Stimulated activated CD8-positive, alpha-beta memory T cell treated with anti-CD3 and anti-CD28 coated beads, Interleukin-7, amount 100 ng/mL, for 24 hours (primary cell): ENCODE data around the gene COBL.

Source experiments
- DNase-seq: peaks from one replicate; pipeline ENCODE4 v3.0.0-alpha.2; 2020; ENCODE audit warnings: low read depth

The COBL gene

DNA sequence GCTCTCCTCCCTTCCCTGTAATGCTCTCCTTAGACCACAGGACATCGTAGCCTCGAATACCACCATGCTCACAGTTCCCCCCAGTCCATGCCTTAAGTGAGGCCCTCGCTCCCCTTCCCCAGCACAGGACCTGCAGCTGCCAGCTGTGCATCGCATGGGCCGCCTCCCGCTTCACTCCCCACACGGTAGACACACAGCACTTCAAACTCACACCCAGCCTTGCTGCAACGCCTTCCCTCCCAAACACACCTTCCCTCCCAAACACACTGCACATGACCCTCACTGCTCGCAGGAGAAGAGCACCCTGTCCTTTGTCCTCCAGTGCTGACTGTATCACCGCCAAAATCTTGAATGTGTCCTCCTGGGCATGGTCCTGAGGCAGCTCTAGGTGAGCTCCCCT, 42.6 kb downstream of the COBL start:
- DNase-seq, result no peak

DNA sequence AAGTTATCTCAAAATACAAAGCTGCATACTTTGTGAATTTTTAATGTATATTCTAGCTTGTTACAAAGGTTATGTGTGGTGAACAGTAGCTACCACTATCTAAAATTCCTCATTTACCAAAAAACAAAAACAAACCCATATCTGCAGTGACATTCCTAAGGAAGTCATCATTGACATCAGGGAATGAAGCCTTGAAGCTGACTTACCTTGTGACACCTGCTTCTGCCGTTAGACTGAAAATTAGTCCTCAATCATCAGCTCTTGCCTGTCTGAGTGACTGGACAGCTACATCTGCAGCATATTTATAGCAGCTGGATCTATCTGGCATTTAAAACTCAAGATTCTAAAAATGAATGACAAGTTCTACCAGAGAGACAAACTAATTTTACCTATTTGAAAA, 43.2 kb downstream of the COBL start:
- no peak for DNase-seq

DNA sequence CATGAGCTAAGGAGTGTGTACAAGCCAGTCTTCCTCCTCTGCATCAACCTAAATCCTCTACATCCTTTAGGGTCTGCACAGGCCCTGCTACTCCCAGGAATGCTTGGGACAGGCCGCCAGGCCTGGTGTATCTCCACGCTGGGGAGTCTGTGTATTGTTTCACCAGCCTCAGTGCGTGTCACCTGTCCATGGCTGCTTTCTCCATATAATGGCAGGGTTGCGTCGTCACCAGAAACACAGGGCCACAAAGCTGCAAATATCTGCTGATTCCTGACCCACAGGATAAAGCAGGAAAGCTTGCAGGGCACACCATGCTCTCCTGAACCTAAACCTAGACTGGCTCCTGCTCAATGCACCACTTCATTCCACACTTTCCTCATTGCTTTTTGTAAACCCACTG, 45.6 kb downstream of the COBL start:
- no peak for DNase-seq

DNA sequence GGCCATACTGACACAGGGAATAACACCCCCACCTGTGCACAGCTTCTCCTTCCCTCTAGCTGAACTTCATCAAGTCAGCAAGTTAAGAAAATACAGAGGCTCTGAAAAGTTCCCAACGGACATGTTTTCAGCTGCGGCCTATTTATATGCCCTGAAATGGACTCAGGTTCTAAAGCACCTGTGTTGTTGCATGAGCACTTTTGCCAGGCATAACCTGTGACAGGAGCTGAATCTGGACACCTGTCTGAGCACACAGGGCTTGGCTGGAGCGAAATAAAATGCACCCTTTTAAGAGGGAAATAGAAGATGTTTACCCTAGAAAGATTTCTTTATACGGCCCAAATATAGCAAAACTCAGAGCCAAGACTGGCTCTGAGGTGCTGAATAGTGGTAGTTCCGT, 46.7 kb downstream of the COBL start:
- DNase-seq, result no peak

DNA sequence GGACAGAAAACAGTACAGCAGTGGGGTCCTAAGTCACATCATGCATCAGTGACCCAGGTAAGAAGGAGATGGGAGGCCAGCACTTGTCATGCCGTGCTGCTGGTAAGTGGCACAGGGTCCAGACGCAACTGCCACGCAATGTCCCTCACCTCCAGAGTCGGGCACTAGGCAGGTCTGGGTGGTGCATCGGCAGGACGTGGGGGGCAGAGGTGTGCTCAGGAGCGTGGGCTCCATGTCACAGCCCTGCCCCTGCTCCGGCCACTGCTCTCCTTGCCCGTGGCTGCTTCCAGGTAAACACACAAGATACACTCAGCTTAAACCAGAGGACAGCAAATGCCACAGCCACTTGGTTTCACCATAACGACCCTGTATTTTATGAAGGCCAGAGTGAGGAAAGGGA, 47.3 kb downstream of the COBL start:
- DNase-seq, result no peak

DNA sequence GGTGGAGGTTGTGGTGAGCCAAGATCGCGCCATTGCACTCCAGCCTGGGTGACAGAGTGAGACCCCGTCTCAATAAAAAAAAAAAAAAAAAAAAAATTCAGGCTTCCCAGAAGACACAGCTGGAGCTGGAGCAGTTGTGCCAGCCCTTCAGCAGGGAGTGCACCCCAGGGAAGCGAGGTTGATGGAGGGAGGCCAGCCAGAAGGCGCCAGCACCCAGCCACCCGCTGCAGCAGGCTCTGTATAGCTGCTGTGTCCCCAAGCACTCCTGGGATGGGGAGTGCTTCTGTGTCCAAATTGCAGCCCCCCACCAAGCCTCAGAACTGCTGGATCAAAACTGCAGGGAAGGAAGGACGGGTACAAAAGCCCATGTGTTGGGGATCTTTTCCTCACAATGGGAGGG, 47.8 kb downstream of the COBL start:
- no peak for DNase-seq

DNA sequence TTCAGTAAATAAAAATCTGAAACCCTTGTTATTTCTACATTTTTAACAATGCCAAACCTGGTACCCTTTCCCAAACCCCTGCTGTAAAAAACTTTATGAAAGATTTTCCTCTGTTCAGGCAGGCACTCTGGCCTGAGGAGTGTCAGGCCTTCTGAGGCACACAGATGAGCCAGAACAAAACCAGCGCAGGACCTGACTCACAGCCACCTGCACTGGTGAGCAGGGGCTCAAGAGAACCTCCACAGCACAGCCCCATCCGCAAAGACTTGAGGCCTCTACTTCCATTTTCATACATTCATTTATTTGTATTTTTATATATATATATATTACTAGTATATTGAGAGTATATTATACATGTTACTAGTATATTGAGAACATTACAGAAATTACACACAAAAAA, 49.4 kb downstream of the COBL start:
- no peak for DNase-seq

DNA sequence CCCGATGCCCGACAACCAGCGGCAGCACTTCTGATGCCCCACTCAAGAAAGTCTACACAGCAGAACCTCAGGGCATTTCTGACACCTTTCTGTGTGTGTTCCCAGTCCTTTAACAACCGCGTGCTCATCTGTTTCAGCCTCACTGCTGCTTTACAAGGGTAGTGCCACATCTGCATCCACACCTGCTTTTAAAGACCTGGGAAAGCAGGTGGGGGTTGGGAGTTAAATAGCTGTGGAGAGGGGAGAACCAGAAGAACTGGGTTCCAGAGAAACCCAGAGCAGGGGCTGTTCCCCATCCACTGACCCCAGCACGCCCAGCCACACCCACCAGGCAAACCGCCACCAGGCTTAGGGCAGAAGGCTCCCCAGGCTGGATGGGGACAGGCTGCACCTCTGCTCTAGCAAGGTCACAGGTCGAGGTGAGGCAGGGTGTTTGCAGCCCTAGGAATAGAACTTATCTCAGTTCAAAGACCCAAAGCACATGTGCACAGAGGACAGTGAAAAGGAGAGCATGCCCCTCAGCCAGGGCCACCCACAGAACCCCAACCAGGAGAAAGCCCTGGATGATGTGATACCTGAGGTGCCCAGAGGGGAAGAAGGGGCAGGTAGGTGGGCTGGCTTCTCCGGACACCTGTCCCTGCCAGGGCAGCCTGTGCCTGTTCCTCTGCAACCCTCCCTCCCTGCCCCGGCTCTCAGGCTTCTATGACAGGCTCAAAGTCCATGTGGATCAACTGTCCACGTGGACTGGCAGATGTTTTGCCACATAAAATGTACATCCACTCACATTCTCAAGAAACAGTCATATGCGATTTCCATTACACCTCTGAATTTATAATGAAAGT, 51.3 kb downstream of the COBL start:
- no peak for DNase-seq

DNA sequence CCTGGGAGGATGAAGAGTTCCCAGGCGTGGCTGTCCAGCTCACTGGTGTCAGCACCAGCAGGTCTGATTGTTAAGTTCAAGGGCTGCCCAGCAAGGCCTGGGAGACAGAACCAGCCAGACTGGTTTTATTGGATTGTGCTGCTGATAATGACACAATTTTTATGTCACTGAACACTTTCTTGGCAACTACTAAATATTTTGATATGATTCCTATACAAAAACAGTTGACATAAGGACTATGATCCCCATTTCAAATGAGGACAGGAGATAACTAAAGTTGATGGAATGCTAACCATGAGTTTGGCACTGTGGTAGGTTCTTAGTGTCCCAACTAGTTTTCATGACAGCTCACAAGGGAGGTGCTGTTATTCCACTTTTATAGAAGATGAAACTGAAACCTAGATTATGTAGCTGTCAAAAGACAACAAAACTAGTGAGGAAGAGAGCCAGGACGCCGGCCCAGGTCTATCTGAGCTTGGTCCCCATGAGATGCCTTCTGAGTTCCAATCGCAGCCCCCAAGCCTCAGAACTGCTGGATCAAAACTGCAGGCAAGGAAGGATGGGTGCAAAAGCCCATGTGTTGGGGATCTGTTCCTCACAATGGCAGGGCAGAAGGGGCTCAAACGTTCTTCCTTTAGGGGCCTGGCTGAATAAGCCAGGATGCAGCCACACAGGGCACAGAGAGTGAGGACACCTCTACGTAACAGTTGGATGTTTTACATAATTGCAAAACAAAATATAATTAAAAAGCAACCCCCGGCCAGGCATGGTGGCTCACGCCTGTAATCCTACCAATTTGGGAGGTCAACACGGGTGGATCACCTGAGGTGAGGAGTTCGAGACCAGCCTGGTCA, 52.8 kb downstream of the COBL start:
- no peak for DNase-seq

DNA sequence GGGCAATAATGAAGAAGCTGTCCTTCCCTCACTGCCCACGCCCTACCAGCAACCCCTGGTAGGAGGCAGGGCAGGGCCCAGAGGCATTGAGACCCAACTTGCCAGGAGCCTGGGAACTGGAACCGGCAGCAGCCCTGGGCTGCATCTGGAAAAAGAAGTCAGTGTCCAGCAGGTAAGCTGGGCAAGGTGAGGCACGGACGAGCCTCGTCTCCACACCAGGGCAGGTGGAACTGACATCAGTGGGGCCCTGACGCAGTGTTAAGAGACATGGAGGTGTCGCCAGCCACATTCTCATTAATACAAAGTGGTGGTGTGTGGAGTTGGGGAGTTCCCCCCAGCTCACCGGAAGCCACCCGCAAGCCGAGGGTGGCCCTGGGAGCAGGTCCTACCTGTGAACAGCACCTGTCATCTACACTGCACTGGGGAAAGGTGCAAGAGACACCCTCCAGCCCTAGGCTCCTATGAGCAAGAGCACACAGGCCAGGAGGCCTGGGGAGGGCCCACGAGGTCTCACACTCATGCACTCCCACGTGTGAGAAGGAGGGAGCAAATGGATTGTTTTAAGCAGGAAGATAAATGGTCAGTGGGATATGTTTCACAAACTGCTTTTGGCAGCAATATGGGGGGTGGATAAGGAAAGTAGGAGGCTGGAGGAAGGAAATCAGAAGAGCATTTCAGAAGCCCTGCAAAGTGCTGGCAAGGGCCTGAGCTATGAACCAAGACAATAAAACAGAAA, 53.6 kb downstream of the COBL start:
- no peak for DNase-seq

DNA sequence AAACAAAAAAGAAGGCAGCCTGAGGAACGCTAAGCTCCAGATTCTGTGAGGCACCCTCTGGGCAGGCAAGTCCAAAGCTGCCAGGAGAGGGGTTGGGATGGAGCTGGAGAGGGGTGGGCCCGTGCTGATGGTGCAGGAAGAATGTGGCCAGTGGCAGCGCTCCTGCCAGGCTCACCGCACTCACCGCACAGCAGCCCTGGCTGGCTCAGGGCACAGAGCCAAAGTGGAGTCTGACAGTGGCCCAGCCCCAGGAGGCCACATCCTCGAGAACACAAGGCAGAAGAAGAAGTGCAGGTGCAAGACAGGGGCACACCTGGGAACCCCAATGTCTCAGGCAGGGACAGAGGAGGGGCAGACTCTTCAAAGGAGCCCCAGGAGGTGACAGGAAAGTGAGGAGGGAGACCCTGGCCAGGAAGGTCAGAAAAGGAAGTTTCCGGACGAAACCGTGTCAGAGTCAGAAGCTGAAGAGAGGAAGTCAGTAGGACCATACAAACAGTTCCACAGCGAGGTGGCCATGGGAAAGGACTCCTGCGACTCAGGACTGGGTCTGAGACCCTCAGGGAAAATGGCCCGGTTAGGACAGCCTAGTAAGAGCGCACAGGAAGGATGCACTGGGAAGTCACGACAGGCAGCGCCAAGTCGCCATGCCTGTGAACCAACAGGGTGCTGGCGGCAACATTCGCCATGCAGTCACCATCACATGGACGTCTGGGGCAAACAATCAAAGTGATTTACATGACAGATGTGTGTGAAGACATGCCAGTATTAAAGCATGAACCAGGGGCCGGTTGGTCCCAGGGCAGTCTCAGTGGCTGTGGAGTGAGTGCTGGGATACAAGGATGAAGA, 54.4 kb downstream of the COBL start:
- no peak for DNase-seq

DNA sequence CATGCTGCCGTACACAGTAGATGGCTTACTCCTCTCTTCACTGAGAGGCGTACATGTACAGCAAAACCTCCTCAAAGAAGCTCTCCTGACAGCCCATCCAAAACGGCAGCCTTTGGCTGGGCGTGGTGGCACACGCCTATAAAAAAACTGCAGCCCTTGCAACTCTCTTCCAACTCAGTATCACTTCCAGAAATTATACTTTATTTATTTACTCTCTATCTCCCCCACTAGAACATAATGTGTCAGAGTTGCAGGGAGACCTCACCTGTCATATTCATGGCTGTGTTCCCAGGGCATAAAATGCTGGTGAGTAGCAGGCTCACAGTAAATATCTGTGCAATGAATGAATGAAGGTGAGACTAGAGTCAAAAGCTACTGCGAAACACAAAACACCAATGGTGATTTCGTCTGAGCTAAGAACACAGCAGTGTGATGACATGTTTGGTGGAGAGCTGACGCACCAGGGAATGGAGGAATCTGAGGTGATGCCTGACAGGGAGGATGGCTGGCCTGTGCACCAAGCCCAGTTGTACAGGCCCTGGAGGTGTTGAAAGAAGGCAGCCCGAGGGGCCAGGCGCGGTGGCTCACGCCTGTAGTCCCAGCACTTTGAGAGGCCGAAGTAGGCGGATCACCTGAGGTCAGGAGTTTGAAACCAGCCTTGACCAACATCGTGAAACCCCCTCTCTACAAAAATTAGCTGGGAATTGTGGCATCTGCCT, 55.3 kb downstream of the COBL start:
- DNase-seq, result no peak

DNA sequence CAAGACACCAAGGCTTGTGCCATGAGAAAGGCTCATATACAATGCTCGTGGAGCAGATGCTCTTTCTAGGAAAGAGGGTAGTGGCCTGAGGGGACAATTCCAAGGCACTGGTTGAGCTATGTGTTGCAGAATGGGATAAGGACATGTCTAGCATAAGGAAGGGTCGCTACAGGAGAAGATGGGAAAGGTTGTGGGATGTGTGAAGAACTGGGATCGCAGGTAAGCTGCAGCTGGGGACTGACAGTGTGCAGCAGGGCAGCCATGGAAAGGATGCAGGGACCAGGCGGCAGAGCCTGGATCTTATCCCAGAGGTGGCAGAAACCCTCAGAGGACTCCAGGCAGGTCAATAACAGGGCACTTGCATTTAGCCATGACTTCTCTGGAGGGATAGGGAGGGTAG, 56.1 kb downstream of the COBL start:
- DNase-seq, result no peak

DNA sequence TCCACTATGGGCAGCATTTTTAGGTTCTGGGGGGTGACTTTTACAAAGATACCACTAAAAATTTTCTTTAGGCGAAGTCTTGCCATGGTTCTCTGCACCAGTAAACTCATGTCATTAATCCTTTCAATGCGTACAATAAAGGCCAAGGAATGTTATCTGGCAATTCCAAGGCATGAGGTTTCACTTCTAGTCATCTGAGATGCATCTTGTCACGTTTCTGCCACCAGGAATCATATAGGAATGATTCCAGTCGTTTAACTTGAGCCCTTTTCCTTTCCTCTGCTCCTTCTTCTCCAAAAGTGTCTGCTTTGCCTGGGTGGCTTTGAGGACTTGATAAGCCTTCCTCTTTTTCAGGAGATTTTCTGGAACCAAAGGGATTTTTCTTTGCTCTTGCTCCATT, 56.8 kb downstream of the COBL start:
- DNase-seq, result no peak

DNA sequence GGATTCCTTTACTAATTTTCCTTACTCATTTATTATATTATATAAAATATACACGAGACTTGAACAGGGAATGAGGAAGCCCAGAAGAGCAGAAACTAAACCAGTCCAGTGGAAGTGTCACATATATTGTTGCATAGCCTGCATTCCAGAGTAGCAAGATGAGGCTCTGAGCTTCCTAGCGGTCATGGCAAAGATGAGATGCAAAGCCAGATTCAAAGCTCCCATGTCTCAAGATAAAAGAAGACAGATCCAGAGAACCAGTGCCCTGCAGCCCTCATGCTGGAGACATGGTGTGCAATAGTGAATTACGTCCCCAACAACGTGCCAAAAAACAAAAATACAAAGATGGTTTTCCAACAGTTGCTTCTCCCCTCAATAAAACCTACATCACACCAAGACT, 59.7 kb downstream of the COBL start:
- DNase-seq, result no peak

DNA sequence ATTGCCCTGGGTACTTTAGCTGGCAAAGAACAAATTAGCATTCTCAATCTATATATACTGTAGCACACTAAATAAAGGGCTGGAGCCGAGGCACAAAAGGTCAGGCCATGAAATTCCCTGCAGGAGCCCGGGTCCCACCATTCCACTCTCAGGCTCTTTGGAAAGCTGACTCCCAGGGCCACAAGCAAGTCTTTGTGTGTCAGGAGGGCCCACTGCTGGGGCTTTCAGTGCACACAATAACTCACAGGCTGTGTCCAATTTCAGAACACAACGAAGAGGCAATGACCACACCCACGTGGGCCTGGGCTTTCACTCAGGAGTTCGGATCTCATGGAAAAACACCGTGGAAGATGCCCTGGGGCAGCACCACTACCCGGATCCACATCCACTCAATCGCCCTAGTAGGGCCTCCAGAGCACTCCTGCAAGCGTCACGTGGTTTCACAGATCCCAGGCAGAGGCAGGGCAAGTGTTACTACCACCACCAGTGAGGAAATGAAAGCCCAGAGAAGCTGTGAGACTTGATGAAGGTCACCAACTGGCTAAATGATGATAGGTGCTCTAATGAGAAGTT, 60.3 kb downstream of the COBL start:
- DNase-seq, result no peak

DNA sequence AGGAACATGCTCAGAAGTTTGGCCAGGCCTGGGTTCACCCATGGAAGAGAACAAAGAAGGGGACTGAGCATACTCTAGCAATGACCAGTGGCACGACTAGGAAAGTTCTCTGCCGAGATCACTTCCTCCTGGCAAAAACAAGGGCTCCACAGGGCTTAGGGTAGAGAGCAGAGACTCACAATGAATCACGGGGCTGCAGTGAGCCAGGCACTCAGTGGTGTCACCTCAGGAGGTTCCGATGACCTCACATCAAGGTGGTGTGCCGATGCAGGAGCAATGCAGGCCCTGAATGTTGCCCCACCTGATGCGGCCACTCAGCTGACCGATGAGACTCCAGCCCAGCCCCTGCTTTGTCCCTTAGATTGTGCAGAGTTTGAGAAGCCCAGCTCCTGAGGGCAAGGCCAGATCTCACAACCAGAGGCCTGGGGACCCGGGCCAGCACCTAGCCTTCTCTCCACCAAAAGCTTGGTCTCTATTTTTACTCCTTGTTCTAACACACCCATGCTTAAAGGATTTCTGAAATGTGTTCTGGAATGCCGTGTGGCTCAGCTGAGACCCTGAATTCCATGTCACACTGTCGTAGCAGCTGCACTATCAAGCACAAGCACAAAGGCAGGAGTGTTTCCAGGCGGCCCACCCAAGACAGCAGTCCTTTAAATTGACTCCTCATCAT, 60.9 kb downstream of the COBL start:
- DNase-seq, result no peak

DNA sequence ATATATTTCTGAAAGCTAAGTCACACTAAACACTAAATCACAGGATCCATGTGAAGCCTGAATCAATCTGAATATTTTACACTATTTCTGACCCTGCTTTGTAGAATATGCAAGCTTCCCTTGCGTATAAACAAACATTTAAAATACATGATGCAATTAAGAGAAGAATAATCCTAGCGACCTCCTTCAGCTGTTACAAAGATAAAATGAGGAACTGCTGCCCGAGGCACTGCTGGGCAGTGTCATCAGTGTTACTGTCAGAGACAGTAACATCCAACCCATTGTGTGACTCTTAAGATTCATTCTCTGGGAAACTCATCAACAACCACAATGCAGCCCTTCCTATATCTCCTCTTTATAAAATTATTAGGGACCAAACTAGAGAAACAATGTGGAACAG, 61.6 kb downstream of the COBL start:
- DNase-seq, result no peak

DNA sequence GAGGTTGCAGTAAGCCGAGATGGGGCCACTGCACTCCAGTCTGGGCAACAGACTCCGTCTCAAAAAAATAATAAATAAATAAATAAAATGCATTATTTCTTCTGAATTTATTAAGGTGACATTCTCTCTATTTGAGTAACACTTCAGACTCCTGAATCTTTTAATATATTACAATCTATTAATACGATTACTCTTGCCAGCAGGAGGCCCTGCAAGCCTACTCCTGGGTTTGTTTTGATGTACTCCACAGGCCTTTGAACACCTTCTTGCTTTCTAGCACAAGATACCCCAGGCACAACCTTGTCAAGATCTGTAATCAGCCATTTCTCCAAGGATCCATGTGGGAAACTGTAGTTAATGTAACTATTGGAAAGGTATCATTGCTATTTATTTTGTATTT, 63.5 kb downstream of the COBL start:
- no peak for DNase-seq

DNA sequence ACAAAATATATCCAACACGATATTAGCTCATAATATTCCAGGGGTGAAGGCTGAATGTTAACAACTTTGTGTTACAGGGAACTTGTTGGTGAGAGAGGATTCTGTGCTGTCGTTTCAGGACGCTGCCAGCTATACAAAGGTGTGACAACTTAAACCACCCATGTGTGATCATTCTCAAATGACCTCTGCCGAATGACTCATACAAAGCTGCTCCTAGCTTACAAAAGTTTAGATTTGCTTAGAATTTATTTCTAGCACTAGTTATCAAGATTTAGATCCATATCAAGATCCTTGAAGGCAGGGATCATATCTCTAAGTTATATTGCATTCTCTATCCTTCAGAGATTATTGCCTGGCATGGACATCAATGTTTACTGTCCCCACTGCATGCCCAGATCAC, 65.3 kb downstream of the COBL start:
- DNase-seq, result no peak
